ENCODE results near the gene UBTD1. TPM values are rescaled to one million over a fixed set of nuclear protein-coding genes. Genes with fewer than 3 reads are reported as not detected.

The UBTD1 gene
- total RNA-seq, 1 experiment from 2014 or later, result 19.0 TPM

GRCh38 chr10:97481071-97481470 is 17.7 kb upstream of the UBTD1 start:
- Mint-ChIP-seq H3K4me3 (no peak overlapping the region), H3K27ac (peak overlapping the region; percentile 89 to 98 (median 94); a peak in 5 of 7 replicates), H3K36me3 (ENCODE audit: insufficient read depth in 1 of 3, low read depth in 3 of 3) (peaks cover 18 to 46% (median 44%) of the 10 kb centered on the region in 3 experiments; a peak in 6 of 7 replicates), H3K9me3 (no peaks in the 10 kb centered on the region), H3K4me1 (peaks cover 20 to 23% of the 10 kb centered on the region in 2 experiments), H3K27me3 (ENCODE audit: low read depth) (no peaks in the 10 kb centered on the region)
- H2BK5ac ChIP-seq (ENCODE audit: insufficient read length, low read length), result no peak overlapping the region
- H4K20me1 ChIP-seq (ENCODE audit: control insufficient read depth, insufficient read depth, insufficient read length), result no peaks in the 10 kb centered on the region
- no peak overlapping the region for H3K14ac ChIP-seq (ENCODE audit: insufficient read depth, low read length)
- H3K4ac ChIP-seq (ENCODE audit: low read depth, low read length), result no peak overlapping the region
- no peak overlapping the region for H2BK20ac ChIP-seq (ENCODE audit: low read depth, low read length, poor library complexity, severe bottlenecking)
- H3T11ph ChIP-seq (ENCODE audit: low read length), result no peak overlapping the region
- no peak overlapping the region for H2AFZ ChIP-seq (ENCODE audit: low read length)
- no peak overlapping the region for H3K9ac ChIP-seq (ENCODE audit: extremely low read depth, insufficient read length, low read length)
- no peak overlapping the region for H3K23ac ChIP-seq (ENCODE audit: insufficient read length, low read depth, low read length)
- no peak overlapping the region for H2BK120ac ChIP-seq (ENCODE audit: low read depth, low read length, poor library complexity, severe bottlenecking)
- WGBS (ENCODE audit: extremely low coverage, insufficient read length, low lambda C conversion rate), result no CpG with 5 or more reads among the region's 4 CpGs
- H3K79me1 ChIP-seq (ENCODE audit: insufficient read depth, low read depth, low read length, poor library complexity, severe bottlenecking), result peaks cover 6% of the 10 kb centered on the region
- no peak overlapping the region for H2BK12ac ChIP-seq (ENCODE audit: insufficient read length, low read depth, low read length)
- H4K8ac ChIP-seq (replicated peaks; ENCODE audit: insufficient read length, low read depth, low read length), result no peak overlapping the region
- no peak overlapping the region for H4K5ac ChIP-seq (ENCODE audit: insufficient read length, low read depth, low read length)
- no peaks in the 10 kb centered on the region; the same call in 1 of the 2 replicates for H3K79me2 ChIP-seq (ENCODE audit: insufficient read depth, low read length)
- H3K23me2 ChIP-seq (ENCODE audit: insufficient read length, low read depth, low read length, poor library complexity, severe bottlenecking), result no peaks in the 10 kb centered on the region
- H3K56ac ChIP-seq (ENCODE audit: insufficient read length, low read depth, low read length), result no peak overlapping the region
- H3K4me1 ChIP-seq (ENCODE audit: insufficient read depth, low read length), result peaks cover 4% of the 10 kb centered on the region; the same call in 1 of the 2 replicates
- DNase-seq, result no peak
- H3K9me3 ChIP-seq (ENCODE audit: control insufficient read depth, low read depth, low read length), result no peaks in the 10 kb centered on the region
- no peak overlapping the region for H3K18ac ChIP-seq (ENCODE audit: insufficient read length, low read depth, low read length)
- H2AK5ac ChIP-seq (ENCODE audit: insufficient read length, low read length), result no peak overlapping the region
- peak overlapping the region; percentile 14 for H3K27ac ChIP-seq (ENCODE audit: insufficient read length, low read depth, low read length)
- no peak overlapping the region for H2BK15ac ChIP-seq (ENCODE audit: low read depth, low read length)
- H3K4me2 ChIP-seq (ENCODE audit: insufficient read depth, insufficient read length, low read length), result no peak overlapping the region
- H3K27me3 ChIP-seq (ENCODE audit: insufficient read depth, low read length), result no peaks in the 10 kb centered on the region
- no peak overlapping the region for H4K91ac ChIP-seq (ENCODE audit: insufficient read length, low read depth, low read length)
- TF ChIP-seq CTCF (conservative IDR thresholded peaks at IDR 0.05), result no peak
